H9 (cell line): ENCODE results near the gene INTS13. TPM values are rescaled to one million over a fixed set of nuclear protein-coding genes. Genes with fewer than 3 reads are reported as not detected.

Experiments
- DNase-seq: peaks from one replicate; pipeline ENCODE4 v3.0.0-alpha.2; 2017
- H2AFZ ChIP-seq: one replicate; pipeline ENCODE4 v1.6.1; 2013; ENCODE audit warnings: mild to moderate bottlenecking, low read length, control low read depth, moderate library complexity
- H2AK5ac ChIP-seq: 2 replicates; pipeline ENCODE4 v1.6.1; 2013; ENCODE audit warnings: low read length, control low read depth, mixed read lengths; ENCODE audit not compliant: insufficient read length
- H2BK120ac ChIP-seq: one replicate; pipeline ENCODE4 v1.6.1; 2013; ENCODE audit warnings: low read depth, mild to moderate bottlenecking, low read length, control low read depth, inconsistent platforms; ENCODE audit not compliant: poor library complexity, severe bottlenecking
- H2BK12ac ChIP-seq: 2 replicates; pipeline ENCODE4 v1.6.1; 2013; ENCODE audit warnings: low read length, control low read depth, mixed read lengths, low read depth; ENCODE audit not compliant: insufficient read length
- H2BK15ac ChIP-seq: 2 replicates; pipeline ENCODE4 v1.6.1; 2013; ENCODE audit warnings: low read depth, low read length, control low read depth
- H2BK20ac ChIP-seq: one replicate; pipeline ENCODE4 v1.6.1; 2013; ENCODE audit warnings: low read depth, mild to moderate bottlenecking, low read length, control low read depth, inconsistent platforms; ENCODE audit not compliant: poor library complexity, severe bottlenecking
- H2BK5ac ChIP-seq: 2 replicates; pipeline ENCODE4 v1.6.1; 2013; ENCODE audit warnings: low read length, control low read depth, mixed read lengths; ENCODE audit not compliant: insufficient read length
- H3K14ac ChIP-seq: 2 replicates; pipeline ENCODE4 v1.6.1; 2013; ENCODE audit warnings: low read length, control low read depth; ENCODE audit not compliant: insufficient read depth
- H3K18ac ChIP-seq: 2 replicates; pipeline ENCODE4 v1.6.1; 2013; ENCODE audit warnings: low read depth, mild to moderate bottlenecking, mixed read lengths, low read length, control low read depth; ENCODE audit not compliant: insufficient read length
- H3K23ac ChIP-seq: 2 replicates; pipeline ENCODE4 v1.6.1; 2013; ENCODE audit warnings: low read length, control low read depth, mixed read lengths, low read depth; ENCODE audit not compliant: insufficient read length
- H3K23me2 ChIP-seq: 2 replicates; pipeline ENCODE4 v1.6.1; 2013; ENCODE audit warnings: low read depth, mild to moderate bottlenecking, mixed read lengths, low read length, control low read depth; ENCODE audit not compliant: insufficient read length, poor library complexity, severe bottlenecking
- H3K27ac ChIP-seq: 2 replicates; pipeline ENCODE4 v1.5.1; 2013; ENCODE audit warnings: low read length, control low read depth, mixed read lengths, low read depth; ENCODE audit not compliant: insufficient read length
- H3K27me3 ChIP-seq: 2 replicates; pipeline ENCODE4 v1.6.1; 2013; ENCODE audit warnings: low read length, control low read depth, inconsistent platforms; ENCODE audit not compliant: insufficient read depth
- H3K4ac ChIP-seq: 2 replicates; pipeline ENCODE4 v1.6.1; 2013; ENCODE audit warnings: low read depth, mild to moderate bottlenecking, control low read depth, inconsistent platforms, low read length, moderate library complexity
- H3K4me1 ChIP-seq: 2 replicates; pipeline ENCODE4 v1.6.1; 2013; ENCODE audit warnings: low read length, control low read depth, inconsistent platforms; ENCODE audit not compliant: insufficient read depth
- H3K4me2 ChIP-seq: 2 replicates; pipeline ENCODE4 v1.6.1; 2013; ENCODE audit warnings: low read length, control low read depth, mixed read lengths; ENCODE audit not compliant: insufficient read length, insufficient read depth
- H3K56ac ChIP-seq: 2 replicates; pipeline ENCODE4 v1.6.1; 2013; ENCODE audit warnings: low read depth, mild to moderate bottlenecking, mixed read lengths, low read length, control low read depth; ENCODE audit not compliant: insufficient read length
- H3K79me1 ChIP-seq: 2 replicates; pipeline ENCODE4 v1.6.1; 2013; ENCODE audit warnings: low read depth, mild to moderate bottlenecking, moderate library complexity, low read length, control low read depth, inconsistent platforms; ENCODE audit not compliant: insufficient read depth, poor library complexity, severe bottlenecking
- H3K79me2 ChIP-seq: 2 replicates; pipeline ENCODE4 v1.6.1; 2013; ENCODE audit warnings: low read length, control low read depth, inconsistent platforms; ENCODE audit not compliant: insufficient read depth
- H3K9ac ChIP-seq: 2 replicates; pipeline ENCODE4 v1.6.1; 2013; ENCODE audit warnings: low read length, control low read depth, mixed read lengths; ENCODE audit not compliant: insufficient read length; ENCODE audit errors: extremely low read depth
- H3K9me3 ChIP-seq: one replicate; pipeline ENCODE4 v1.6.1; 2013; ENCODE audit warnings: low read depth, low read length, inconsistent platforms; ENCODE audit not compliant: control insufficient read depth
- H3T11ph ChIP-seq: one replicate; pipeline ENCODE4 v1.6.1; 2013; ENCODE audit warnings: mild to moderate bottlenecking, low read length, control low read depth, inconsistent platforms
- H4K20me1 ChIP-seq: one replicate; pipeline ENCODE4 v1.6.1; 2013; ENCODE audit not compliant: control insufficient read depth, insufficient read length, insufficient read depth
- H4K5ac ChIP-seq: 2 replicates; pipeline ENCODE4 v1.6.1; 2013; ENCODE audit warnings: low read depth, mild to moderate bottlenecking, mixed read lengths, low read length, control low read depth; ENCODE audit not compliant: insufficient read length
- H4K8ac ChIP-seq: replicated peaks from 2 replicates; pipeline ENCODE4 v1.6.1; 2013; ENCODE audit warnings: low read length, control low read depth, mixed read lengths, low read depth; ENCODE audit not compliant: insufficient read length
- H4K91ac ChIP-seq: 2 replicates; pipeline ENCODE4 v1.6.1; 2013; ENCODE audit warnings: low read depth, mild to moderate bottlenecking, moderate library complexity, mixed read lengths, low read length, control low read depth; ENCODE audit not compliant: insufficient read length
- H3K27ac Mint-ChIP-seq, 3 experiments: 2 replicates in 2 of 3; 3 replicates in 1 of 3; pipeline ENCODE4 v1.8.0; 2020 to 2021; ENCODE audit warnings: mixed read lengths in 3 of 3, mild to moderate bottlenecking in 1 of 3, moderate library complexity in 1 of 3
- H3K27me3 Mint-ChIP-seq: 2 replicates; pipeline ENCODE4 v1.8.0; 2021; ENCODE audit warnings: low read depth, mild to moderate bottlenecking, moderate library complexity, mixed read lengths
- H3K36me3 Mint-ChIP-seq, 3 experiments: 2 replicates in 2 of 3; 3 replicates in 1 of 3; pipeline ENCODE4 v1.8.0; 2020 to 2021; ENCODE audit warnings: low read depth in 3 of 3, mixed read lengths in 3 of 3; ENCODE audit not compliant: insufficient read depth in 1 of 3
- H3K4me1 Mint-ChIP-seq, 2 experiments: 2 replicates each; pipeline ENCODE4 v1.8.0; 2020; ENCODE audit warnings: mixed read lengths in 2 of 2
- H3K4me3 Mint-ChIP-seq, 2 experiments: 2 replicates in 1 of 2; 3 replicates in 1 of 2; pipeline ENCODE4 v1.8.0; 2020 to 2021; ENCODE audit warnings: mild to moderate bottlenecking in 2 of 2, mixed read lengths in 2 of 2, moderate library complexity in 1 of 2
- H3K9me3 Mint-ChIP-seq, 2 experiments: 2 replicates in 1 of 2; 3 replicates in 1 of 2; pipeline ENCODE4 v1.8.0; 2020; ENCODE audit warnings: mild to moderate bottlenecking in 2 of 2, mixed read lengths in 2 of 2, moderate library complexity in 1 of 2
- CTCF ChIP-seq: fragments of 200-600 bp; sonication (generic); conservative IDR thresholded peaks from 3 replicates; pipeline ENCODE4 v1.8.0; 2021; ENCODE audit warnings: antibody characterized with exemption, mild to moderate bottlenecking
- WGBS: extraction: QIAGEN DNeasy Blood & Tissue Kit; methylation state at CpG from one replicate; pipeline ENCODE4 v1.1.7; 2013; ENCODE audit warnings: missing lambda C conversion rate, low lambda C conversion rate, mixed read lengths; ENCODE audit not compliant: insufficient read length; ENCODE audit errors: extremely low coverage; 5-methylcytosine and 5-hydroxymethylcytosine counted together
- total RNA-seq: library from RNA; stranded (reverse); gene quantifications from 2 replicates; pipeline ENCODE4 v1.2.1, GENCODE V29; 2021

The INTS13 gene
- total RNA-seq, 1 experiment from 2014 or later = 39.1 TPM

DNA sequence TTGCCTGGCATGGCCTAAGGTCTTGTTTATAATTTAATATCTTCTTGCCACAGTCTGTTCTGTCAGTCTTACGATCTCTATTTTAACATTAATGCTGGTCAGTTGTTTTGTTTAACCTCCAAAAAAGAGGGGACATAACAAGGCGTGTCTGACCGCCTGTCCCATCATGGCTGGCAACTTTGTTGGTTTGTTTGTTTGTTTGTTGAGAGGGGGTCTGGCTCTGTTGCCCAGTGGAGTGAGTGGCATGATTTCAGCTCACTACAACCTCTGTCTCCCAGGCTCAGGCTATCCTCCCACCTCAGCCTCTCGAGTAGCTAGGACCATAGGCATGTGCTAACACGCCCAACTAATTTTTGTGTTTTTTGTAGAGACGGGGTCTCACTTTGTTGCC is 68.7 kb downstream of the INTS13 start:
- H3K4me1 ChIP-seq = no peaks in the 10 kb centered on the region
- no peak overlapping the region for H2BK20ac ChIP-seq
- DNase-seq = no peak
- WGBS = no CpG with 5 or more reads among the region's 6 CpGs
- no peak overlapping the region for H4K8ac ChIP-seq
- H3K79me2 ChIP-seq = no peaks in the 10 kb centered on the region
- no peak for TF ChIP-seq CTCF
- no peaks in the 10 kb centered on the region for H3K4me1 Mint-ChIP-seq
- no peak overlapping the region for H2BK15ac ChIP-seq
- no peak overlapping the region for H2BK120ac ChIP-seq
- no peak overlapping the region for H3K4ac ChIP-seq
- no peak overlapping the region for H3K4me3 Mint-ChIP-seq
- H3K18ac ChIP-seq = no peak overlapping the region
- no peak overlapping the region for H2AFZ ChIP-seq
- no peaks in the 10 kb centered on the region for H3K36me3 Mint-ChIP-seq
- no peaks in the 10 kb centered on the region for H3K27me3 ChIP-seq
- no peaks in the 10 kb centered on the region for H3K9me3 Mint-ChIP-seq
- no peak overlapping the region for H4K5ac ChIP-seq
- no peak overlapping the region for H3K14ac ChIP-seq
- no peak overlapping the region for H3K4me2 ChIP-seq
- no peak overlapping the region for H3K56ac ChIP-seq
- no peak overlapping the region for H3T11ph ChIP-seq
- no peak overlapping the region for H3K27ac ChIP-seq
- H3K23me2 ChIP-seq = no peaks in the 10 kb centered on the region
- no peak overlapping the region for H2BK12ac ChIP-seq
- no peak overlapping the region for H3K23ac ChIP-seq
- H4K20me1 ChIP-seq = no peaks in the 10 kb centered on the region
- H3K9ac ChIP-seq = no peak overlapping the region
- no peaks in the 10 kb centered on the region for H3K27me3 Mint-ChIP-seq
- no peaks in the 10 kb centered on the region for H3K79me1 ChIP-seq
- no peak overlapping the region for H2AK5ac ChIP-seq
- no peak overlapping the region for H4K91ac ChIP-seq
- peak overlapping the region in 1 of 3 experiments; percentile 62; a peak in 1 of 7 replicates for H3K27ac Mint-ChIP-seq
- no peaks in the 10 kb centered on the region for H3K9me3 ChIP-seq
- no peak overlapping the region for H2BK5ac ChIP-seq
